ENCODE data around the gene ERGIC1.
A peak's percentile ranks its signal among the peaks of the same experiment; 100 is the strongest.
"Not testable (repeated sequence)": the region's sequence is repeated elsewhere in the genome, so short reads cannot be mapped to it uniquely, and the experiment has no call there.

ERGIC1 gene

DNA sequence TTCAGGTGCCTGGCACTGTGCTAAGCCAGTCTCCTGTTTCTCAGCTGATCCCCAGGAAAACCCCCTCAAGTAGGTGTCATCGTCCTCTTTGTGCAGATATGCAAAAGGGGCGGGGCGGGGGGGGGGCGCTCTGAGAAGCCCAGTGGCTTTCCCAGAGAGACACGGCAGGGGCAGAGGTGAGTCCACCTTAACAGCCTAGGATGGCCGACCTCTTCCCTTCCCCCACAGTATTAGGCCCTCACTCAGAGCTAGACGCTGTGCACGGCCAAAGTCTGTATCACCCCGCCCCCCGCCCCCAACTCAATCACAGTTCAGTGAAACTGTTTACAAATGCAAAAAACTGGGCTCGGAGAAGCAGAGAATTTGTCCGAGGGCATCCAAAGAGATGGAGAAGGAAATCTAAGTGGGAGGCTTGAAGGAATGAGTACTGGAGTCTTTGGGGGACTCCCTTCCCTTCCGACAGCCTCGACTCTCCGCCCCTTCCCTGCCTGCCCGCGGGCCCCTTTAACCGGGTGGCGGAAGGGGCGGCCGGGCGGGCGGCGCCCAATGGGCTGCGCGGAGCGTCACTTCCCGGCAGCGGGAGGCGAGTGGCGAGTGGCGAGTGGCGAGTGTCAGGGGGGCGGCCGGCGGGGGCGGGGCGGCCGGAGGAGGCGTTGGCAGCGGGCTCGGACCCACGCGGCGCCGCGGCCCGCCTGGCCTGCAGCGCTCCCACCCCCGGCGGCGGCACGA, at the start of gene ERGIC1:
TSS of gene ERGIC1 (plus strand) at position 566 of the 729 bp plus-strand sequence. CDS start at position 729, 163 bp downstream.
- DNase-seq (ENCODE audit: low read depth) = peak; percentile 64

DNA sequence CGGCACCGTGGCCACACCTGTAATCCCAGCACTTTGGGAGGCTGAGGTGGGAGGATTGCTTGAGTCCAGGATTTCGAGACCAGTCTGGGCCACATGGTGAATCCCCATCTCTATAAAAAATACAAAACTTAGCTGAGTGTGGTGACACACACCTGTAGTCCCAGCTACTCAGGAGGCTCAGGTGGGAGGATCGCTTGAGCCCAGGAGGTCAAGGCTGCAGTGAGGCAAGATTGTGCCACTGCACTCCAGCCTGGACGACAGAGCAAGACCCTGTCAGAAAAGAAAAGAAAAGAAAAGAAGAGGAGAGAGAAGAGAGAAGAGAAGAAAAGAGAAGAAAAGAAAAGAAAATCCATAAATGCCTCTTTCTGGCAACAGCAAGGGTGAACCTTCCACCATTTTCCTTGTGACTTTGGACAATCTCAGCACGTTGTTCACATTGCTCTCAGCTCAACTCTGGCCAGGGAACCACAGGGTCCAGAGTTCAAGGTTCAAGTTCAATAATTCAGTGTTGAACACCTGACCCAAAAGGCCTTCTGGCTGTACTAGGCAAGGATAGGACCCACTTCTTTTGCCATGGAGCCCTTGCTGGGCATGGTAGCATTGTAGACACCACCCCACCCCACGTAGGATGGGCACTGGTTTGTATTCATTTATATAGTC, 48.5 kb upstream of the ERGIC1 start:
- DNase-seq (ENCODE audit: low read depth) = no peak

GRCh38 chr5:172786736-172787462, 47.2 kb upstream of the ERGIC1 start:
- DNase-seq (ENCODE audit: low read depth) = no peak

GRCh38 chr5:172787538-172787937, 46.5 kb upstream of the ERGIC1 start:
- DNase-seq (ENCODE audit: low read depth) = not testable (repeated sequence)

- DNase-seq (ENCODE audit: low read depth) = no peak
Measured at GRCh38 chr5:172788771-172789686, 45.0 kb upstream of the ERGIC1 start.

DNA sequence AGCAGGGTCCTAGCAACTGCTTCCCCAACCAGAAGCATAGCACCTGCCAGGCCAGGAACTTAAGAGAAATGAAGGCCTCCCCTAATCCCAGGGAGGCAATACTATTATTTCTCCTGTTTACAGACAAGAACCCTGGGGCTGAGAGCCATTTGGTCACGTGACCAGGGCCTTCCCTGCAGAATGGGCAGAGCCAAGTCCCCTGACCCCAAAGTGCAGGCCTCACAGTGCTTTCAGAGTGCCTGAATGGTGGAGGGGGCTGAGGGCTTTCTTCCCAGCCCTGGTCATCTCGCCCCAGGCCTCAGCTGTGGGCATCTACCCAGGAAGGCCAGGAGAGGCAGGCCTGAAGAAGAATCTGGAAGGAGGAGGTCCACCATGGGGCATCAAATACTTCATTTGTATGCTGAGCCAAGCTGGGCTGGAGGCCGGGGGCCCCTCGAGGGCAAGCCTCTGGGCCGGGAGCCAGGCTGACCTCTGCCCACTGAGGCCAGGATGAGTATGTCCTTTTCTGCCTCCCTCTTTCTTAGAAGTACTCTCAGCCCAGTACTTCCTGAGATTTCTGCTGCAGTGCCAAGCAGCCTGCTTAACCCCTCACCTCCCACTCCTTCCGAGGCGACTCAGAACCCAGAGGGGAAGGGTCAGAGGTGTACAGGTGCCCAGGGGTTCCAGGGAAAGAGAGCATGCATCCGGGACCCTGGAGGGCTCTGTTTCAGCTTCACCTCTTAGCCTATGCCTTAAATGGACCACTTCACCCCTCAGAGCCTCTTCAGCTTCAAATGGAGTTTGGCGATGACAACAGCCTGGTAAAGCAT, 44.2 kb upstream of the ERGIC1 start:
- DNase-seq (ENCODE audit: low read depth) = no peak

GRCh38 chr5:172790496-172790889, 43.6 kb upstream of the ERGIC1 start:
- no peak for DNase-seq (ENCODE audit: low read depth)

- no peak for DNase-seq (ENCODE audit: low read depth)
Measured at GRCh38 chr5:172791286-172791685, 42.8 kb upstream of the ERGIC1 start.

GRCh38 chr5:172791726-172792445, 42.2 kb upstream of the ERGIC1 start:
- DNase-seq (ENCODE audit: low read depth) = no peak

GRCh38 chr5:172792701-172793570, 41.1 kb upstream of the ERGIC1 start:
- DNase-seq (ENCODE audit: low read depth) = no peak

DNA sequence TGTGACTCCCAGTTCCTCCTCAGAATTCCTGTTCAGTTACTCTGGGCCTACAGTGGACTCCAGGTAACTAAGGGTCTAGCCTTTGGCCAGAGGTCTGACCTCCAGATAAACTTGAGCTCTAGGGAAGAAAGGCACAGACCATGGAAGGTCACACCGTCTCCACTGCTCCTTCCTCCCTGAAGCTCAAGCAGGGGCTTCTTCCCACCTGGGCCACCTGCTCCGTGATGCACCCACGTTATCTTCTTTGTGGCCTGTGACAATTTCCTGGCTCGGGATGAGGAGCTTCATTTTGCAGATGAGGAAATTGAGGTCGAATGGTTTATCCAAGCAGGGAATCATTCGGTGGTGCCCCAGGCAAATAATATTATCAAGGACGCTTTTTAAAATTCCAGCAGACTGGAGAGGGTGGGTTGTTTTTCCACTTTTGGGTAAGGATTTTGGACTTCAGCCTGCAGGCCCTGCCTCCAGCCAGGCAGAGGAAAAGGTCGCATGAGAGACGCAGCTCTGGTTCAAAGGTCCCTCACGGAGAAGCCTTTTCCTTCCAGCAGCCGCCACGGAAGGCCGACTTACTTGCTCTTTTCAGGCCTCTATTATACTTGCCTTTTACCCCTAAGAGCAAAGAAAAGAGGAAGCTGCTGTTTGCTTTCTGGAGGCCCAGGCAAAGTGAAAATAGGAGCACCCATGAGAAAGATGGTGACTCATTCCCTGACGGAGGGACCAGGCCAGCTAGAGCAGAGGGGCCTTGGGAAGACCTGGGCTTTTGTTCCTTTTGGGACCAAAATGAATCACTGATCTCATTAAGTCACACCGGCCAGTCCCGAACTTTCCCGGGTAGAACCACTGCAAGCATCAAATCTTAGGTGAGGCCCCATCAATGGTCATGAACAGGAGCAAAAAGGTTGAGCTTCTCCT, 40.2 kb upstream of the ERGIC1 start:
- no peak for DNase-seq (ENCODE audit: low read depth)

- no peak for DNase-seq (ENCODE audit: low read depth)
Measured at GRCh38 chr5:172795318-172795977, 38.6 kb upstream of the ERGIC1 start.

DNA sequence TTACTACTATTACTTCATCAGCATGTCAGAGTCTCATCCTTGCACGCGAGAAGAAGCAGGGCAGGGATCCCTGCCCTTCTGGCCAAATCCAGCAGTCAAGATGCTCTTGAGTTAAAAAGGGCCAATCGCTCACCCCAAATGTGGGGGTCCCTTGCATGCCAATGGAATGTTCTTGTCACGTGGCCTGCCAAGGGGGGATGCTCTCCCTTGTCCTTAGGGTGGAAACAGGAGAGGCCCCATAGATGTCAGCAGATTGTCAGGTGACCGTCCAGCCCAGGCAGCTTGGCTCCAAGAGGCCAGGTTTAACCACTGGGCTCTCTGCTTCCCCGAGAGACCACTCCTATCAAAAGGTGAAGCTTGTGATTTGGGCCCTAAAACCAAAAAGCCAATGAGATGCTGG, 37.7 kb upstream of the ERGIC1 start:
- DNase-seq (ENCODE audit: low read depth) = no peak

DNA sequence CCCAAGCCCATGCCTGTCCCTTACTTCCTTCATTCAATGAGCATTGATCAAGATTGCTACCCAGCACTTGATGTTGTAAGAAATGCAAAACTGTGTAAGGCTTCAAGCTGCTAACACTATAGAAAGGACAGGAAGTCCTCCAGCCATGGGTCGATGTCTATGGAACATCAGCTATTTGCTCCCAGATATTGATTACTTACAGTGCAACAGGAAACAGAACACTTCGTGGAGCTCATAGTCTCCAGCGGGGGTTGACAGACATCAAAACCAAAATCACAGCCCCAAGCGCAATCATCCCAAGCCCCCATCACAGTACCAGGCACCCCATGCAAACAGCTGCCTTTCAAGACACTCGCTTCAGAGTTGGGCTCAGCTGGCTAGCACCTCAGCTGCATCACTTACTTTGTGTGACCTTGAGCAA, 36.3 kb upstream of the ERGIC1 start:
- DNase-seq (ENCODE audit: low read depth) = no peak

GRCh38 chr5:172798422-172799215, 35.4 kb upstream of the ERGIC1 start:
- DNase-seq (ENCODE audit: low read depth) = no peak

DNA sequence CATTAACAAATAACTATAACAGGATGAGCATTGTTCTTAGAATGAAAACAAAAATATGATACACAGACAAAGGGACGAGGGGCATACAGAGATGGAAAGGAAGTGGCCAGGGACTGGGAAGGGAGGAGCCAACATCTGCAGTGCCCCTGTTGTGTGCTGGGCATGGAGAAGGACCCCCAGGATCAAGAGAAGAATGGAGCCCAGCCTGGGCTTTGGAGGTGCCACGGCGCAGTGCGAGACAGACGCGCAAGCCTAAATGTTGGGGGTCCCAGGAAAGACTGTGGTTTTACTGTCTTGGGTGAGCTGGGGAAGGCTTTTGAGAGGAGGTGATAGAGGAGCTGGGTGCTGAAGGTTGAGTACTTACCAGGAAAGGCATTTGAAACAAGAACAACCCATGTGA, 34.6 kb upstream of the ERGIC1 start:
- no peak for DNase-seq (ENCODE audit: low read depth)

- no peak for DNase-seq (ENCODE audit: low read depth)
Measured at GRCh38 chr5:172800088-172800551, 33.9 kb upstream of the ERGIC1 start.
